ENCODE results near the gene SPTBN5.

Gene SPTBN5

GRCh38 chr15:41847206-41847605 lies 46.6 kb downstream of the SPTBN5 start:
- DNase-seq (ENCODE audit: low read depth): no peak

DNA sequence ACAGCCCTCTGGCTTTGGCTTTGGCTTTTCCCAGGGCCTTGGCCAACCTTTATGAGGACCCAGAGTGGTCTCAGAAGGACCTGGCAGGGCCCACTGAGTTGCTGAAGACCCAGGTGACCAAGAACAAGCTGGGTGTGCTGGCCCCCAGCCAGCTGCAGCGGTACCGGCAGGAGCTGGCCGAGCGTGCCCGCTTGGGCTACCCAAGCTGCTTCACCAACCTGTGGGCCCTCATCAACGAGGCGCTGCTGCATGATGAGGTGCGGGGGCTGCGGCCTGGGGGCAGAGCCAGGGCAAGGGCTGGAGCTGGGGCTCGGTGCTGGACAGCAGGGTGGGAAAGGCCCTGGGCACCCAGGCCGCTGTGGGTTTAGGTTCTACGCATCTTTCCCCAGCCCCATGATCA lies 49.0 kb downstream of the SPTBN5 start:
- no peak for DNase-seq (ENCODE audit: low read depth)

- DNase-seq (ENCODE audit: low read depth): no peak
Observed at GRCh38 chr15:41843571-41843970, 50.3 kb downstream of the SPTBN5 start.

GRCh38 chr15:41842229-41842628 lies 51.6 kb downstream of the SPTBN5 start:
- DNase-seq (ENCODE audit: low read depth): no peak

DNA sequence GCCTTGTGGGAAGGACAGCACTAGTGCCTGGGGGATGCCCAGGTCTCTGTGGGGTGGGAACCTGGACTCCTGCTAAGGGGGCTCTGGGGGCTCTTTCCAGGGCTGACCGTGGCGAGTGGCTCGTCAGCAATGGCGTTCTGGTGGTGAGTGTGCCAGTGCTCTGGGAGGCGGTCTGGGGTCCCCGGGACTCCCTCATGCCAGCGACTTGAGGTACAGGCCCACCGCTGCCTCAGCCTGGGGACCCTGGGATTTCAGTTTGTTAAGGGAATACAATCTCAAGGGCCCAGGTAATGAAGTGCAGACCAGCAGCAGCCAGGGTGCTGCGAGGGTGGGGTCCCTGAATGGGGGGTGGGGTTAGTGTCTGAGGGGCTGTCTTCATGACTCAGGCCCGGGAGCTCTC lies 52.7 kb downstream of the SPTBN5 start:
- no peak for DNase-seq (ENCODE audit: low read depth)

DNA sequence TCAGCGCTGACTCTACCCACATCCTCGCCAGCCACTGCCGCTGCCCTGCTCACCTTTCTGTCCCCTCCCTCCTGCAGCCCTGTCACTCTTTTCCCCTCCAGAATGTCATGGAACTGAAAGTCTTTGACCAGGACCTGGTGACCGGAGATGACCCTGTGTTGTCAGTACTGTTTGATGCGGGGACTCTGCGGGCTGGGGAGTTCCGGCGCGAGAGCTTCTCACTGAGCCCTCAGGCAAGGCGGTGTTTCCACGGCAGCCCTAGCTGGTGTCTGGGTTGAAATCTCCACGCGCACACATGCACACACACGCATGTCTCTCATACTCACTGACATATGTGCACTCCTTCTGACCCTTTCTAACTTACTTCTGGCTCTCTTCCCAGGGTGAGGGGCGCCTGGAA lies 53.2 kb downstream of the SPTBN5 start:
- DNase-seq (ENCODE audit: low read depth): no peak

GRCh38 chr15:41839781-41840491 lies 53.9 kb downstream of the SPTBN5 start:
- no peak for DNase-seq (ENCODE audit: low read depth)

DNA sequence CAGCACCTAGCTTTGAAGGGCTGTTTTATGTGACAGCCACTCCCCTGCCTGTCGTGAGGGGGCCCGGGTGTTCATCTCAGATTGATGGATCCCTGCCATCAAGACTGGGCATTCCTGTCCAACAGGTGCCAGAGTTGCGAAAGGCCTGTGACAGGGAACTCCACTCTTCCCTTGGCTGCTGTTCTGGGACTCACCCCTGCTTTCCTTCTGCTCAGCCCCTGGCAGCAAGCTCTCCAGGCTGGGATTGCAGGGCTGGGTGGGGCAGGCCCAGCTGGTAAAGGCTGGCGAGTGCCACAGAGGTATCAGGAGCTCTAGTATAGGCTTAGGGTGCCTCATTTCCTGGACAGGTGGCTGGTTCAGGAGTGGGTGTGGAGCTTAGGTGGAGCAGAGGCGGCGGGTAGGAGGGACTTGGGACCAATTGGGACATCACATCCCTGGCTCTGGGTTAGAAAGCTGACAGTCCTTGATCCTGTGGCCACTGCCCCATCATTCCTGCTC lies 55.4 kb downstream of the SPTBN5 start, which contains the start of gene PLA2G4B:
Gene PLA2G4B, plus strand, starts transcription at position 448 of the 498 bp plus-strand sequence. CDS start 67 bp downstream, outside the sequence.
- DNase-seq (ENCODE audit: low read depth): no peak

GRCh38 chr15:41836713-41837454 lies 57.0 kb downstream of the SPTBN5 start:
- DNase-seq (ENCODE audit: low read depth): no peak

DNA sequence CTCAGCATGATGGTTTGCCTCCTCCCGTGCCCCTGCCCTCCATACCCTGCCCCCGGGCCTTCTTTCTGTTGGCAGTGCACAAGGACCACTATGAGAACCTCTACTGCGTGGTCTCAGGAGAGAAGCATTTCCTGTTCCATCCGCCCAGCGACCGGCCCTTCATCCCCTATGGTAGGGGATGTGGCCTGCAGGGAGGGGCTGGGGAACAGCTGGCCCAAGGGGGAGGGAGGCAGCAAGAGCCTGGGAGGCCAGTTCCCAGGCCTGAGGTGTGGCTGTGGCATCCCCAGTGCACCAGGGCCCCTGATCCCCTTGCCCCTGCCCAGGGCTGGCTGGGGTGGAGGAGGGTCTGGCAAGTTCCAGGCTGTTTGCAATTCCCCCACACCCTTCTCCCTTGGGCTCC lies 57.8 kb downstream of the SPTBN5 start:
- DNase-seq (ENCODE audit: low read depth): no peak

GRCh38 chr15:41834096-41834495 lies 59.8 kb downstream of the SPTBN5 start:
- no peak for DNase-seq (ENCODE audit: low read depth)

DNA sequence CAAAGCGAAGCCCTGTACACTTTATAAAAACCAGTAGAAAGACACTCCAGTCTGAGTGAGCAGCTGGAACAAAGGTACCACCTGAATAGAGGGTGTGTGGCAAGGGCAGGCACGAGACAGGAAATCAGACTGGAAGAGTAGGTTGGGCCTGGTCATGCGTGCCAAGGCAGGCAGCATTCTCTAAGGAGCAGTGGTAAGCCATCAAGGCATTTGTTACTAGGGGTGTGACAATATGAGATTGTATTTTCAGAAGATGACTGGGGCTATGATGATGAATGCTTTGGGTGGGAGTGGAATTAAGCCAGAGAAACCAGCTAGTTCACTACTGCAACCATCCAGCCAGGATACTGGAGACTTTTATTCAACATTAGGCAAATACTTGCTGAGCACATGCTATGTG lies 61.0 kb downstream of the SPTBN5 start:
- no peak for DNase-seq (ENCODE audit: low read depth)

DNA sequence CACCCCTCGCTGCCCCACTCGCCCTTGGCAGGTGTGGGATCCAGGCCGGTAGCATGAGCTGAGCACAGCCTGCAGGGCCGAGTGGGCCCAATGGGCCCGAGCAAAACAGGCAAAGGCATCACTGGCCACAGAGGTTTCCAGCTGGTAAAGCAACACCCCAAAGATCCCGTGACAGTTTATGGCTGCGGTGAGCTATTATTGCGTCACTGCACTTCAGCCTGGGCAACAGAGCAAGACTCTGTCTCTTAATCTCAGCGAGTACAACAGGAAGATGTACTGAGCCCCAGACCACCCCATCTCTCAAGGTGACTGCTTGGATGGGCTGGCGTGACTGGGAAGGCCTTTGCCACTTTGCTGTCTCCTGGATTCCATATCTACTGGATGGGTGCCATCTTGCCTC lies 61.6 kb downstream of the SPTBN5 start:
- DNase-seq (ENCODE audit: low read depth): no peak

GRCh38 chr15:41831291-41831690 lies 62.6 kb downstream of the SPTBN5 start:
- peak; percentile 7 for DNase-seq (ENCODE audit: low read depth)

- no peak for DNase-seq (ENCODE audit: low read depth)
Observed at GRCh38 chr15:41829959-41830646, 63.8 kb downstream of the SPTBN5 start.

DNA sequence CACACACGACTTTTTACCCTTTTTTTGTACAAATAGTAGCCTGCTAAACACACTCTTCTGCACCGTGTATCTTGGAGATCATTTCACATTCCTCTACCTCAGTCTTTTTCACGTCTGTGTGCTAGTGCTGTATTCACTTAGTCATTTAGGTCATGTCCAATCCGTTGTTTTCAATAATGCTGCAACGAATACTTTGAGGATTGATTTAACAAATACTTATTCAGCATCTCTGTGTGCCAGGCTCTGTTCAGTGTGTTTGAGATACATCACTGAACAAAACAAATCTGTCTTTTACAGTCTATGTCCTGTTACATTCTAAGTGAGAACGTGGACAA lies 65.1 kb downstream of the SPTBN5 start:
- no peak for DNase-seq (ENCODE audit: low read depth)

DNA sequence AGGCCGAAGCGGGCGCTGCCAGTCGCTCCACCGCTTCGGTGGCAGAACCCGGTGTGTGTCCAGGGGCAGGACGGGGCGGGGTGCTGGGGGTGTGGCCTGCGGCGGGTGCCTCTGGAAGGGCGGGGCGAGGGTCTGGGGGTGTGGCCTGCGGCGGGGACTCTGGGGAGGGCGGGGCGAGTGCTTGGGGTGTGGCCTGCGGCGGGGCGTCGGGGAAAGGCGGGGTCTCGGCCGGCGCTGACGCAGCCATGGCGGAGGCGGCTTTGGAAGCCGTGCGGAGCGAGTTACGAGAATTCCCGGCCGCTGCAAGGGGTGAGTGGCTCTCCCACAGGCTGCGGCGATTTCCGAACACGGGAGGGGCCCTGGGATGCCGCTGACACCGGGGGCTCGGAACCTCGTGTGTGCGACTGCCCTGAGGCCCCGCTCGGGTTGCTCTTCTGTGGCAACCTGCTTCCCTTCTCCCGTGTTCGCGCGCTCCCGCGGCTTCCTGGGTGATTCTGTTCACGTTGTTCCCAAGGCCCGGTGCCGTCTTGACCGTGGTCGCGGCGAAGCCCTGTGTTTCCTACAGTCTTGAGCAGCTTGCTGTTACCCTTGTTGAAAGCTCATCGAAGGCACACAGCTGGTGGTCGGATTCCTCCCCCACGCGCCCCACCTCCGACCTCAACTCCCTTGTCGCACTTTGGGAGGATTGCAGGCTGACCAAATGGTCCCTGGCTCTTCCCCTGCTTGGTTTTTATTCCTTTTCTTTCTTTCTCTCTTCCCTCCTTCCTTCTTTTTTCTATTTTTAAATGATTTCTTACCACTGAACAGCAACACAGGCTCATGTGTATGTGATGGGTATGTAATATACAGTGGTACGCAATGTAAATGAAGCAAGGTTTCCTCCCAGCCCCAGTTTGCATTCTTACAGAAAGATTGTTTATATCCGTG lies 65.7 kb downstream of the SPTBN5 start, which contains the start of gene JMJD7:
Gene JMJD7, plus strand, starts transcription at position 213 of the 927 bp plus-strand sequence. Its CDS starts 33 bp downstream, at position 246.
- DNase-seq (ENCODE audit: low read depth): peak; percentile 88

DNA sequence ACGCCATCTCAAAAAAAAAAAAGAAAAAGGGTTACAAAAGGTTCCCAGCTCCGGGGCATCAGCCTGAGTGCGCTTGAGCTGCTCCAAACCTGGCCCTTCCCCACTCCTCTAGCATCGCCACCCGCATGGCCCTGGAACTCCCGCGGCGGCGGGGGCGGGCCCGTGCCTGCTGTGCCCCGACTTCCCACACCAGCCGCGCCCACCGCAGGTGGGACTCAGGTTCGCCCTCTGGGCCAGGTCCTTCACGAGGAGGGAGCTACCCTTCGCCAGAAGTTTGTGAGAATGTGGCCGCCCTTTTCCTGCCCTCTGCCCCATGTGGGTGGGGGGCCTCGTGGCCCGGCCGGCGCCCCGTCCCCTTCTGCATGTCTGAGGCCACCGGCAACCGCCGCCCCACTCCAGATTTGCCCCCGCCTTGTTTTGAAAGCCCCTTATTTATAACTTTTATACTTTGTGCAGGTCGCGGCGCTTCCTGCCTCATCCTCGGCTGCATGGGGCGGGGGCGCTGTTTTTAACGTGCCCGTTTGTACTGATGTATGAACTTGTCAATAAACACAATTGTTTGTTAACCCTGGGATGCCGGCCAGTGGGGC lies 66.5 kb downstream of the SPTBN5 start:
- peak; percentile 13 for DNase-seq (ENCODE audit: low read depth)

- no peak for DNase-seq (ENCODE audit: low read depth)
Observed at GRCh38 chr15:41825572-41826535, 68.0 kb downstream of the SPTBN5 start.

DNA sequence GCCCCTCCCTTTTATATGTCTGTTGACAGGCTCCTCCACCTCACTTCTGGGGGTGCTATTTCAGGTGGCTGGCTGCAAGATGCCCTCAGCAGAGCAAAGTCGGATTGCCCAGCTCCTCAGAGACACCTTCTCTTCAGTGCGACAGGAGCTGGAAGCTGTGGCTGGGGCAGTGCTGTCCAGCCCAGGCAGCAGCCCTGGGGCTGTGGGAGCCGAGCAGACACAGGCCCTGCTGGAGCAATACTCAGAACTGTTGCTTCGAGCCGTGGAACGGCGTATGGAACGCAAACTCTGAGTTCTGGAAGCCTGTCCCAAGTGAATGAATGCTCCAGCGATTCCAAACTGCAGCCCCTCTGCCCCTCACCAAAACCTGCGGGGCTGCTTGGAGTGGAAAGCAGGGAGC lies 68.7 kb downstream of the SPTBN5 start:
- no peak for DNase-seq (ENCODE audit: low read depth)

Data from stimulated activated CD8-positive, alpha-beta memory T cell treated with anti-CD3 and anti-CD28 coated beads, Interleukin-12 subunit alpha, Interleukin-12 subunit beta, amount 100 ng/mL, for 4 hours (primary cell).